GM19023 (cell line): ENCODE measurements around the gene VSTM4.

Experiments
- ATAC-seq: cut with Tn5 transposase; IDR thresholded peaks from one replicate; pipeline ENCODE4 v1.9.1; 2021; ENCODE audit warnings: mild to moderate bottlenecking, moderate library complexity; ENCODE audit not compliant: unreplicated experiment

VSTM4 gene

DNA sequence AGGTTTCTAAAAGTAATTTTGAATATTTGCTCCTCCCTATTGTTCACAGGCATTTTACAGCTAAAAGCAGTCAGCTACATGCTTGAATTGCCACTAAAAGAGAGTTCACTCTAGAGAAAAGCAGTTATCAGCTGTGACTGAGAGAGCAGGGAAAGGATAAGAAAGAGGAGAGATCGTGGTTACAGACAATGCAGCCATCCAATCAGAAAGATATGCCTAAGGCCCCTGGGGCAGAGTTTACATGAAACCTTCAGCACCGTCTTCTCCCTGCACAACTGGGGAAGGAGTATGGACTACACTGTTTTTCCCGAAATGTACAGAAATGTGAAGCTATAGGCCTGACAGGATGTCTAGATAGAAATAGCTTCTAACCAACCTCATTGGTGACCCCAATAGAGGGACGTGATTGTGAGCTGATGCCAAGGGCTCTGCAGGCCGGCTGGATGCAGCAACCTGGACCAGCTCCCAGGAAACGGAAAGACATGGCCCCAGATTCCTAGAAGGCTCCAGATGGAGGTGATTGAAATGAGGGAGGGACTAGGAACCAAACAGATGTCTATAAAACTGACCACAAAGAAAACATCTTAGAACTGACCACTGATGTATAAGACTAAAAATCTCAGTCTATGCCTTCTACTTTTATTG is 3.2 kb upstream of the VSTM4 start:
- no peak for ATAC-seq

DNA sequence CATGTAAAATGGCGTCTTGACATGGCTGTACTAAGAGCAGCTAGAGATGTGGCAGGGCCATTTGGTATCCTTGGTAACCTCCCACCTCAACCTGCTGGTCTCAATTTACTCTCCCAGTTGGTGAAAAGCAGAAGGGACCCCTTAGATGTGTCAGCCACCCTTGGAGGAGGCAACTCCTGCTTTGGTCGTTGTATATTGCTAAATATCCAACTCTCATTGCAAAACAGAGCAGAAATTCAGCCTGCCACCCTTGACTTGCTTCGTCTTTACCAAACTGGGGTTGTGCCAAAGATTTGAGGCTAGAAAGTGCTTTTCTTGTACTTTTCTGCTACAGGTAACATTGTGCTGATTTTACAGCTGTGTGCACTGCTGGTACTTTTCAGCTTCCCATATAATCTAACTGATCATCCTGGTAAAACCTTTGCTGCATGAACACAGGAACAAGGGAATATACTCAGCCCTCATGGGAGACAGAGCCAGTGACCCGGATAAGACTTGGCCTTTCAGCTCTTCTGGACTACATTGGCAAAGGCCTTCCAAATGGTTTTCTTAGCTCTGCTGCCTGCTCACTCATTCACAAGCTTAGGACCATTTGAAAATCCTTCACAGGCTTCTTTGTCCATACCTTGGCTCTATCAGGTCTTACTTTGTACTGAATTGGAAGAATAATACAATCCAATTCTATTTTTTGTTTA is 2.2 kb upstream of the VSTM4 start:
- no peak for ATAC-seq

DNA sequence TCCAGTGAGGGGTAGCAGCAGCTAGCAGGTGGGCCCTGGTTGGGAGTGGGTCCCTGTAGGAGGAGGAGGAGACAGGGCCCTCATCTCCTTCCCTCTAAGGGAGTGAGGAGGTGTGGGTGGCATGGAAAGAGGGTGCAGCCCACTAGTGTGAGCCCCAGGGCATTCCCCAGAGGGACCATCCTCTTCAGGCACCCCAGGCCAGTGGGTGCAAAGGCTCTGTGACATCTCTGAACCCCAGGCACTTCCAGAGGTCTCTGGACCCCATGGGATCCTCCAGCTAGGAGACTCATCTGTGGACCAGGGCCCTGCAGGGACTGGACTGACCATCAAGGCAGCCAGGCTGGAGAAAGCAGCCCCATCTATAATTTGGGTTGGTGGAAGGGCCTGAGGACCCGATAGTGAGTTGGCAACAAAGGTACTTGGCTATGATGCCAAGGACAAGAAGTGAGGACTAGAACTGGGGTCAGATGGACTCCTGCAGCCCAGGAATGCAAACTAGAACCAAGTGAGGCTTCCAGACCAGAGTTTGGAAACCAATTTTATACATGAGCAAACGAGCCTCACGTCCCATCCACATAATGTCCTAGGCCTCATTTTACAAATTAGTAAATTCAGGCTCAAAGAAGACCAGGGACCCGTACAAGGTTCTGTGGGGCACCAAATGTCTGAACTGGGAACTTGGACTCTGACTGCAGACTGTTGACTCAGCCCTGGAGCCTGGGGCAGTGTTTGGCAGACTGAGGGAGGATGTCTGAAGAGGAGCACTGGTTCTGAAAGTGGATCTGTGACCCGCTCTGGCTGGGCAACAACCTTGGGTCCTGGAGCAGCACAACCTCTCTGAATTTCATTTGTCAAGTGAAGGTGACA is 1.4 kb upstream of the VSTM4 start:
- ATAC-seq = no peak

DNA sequence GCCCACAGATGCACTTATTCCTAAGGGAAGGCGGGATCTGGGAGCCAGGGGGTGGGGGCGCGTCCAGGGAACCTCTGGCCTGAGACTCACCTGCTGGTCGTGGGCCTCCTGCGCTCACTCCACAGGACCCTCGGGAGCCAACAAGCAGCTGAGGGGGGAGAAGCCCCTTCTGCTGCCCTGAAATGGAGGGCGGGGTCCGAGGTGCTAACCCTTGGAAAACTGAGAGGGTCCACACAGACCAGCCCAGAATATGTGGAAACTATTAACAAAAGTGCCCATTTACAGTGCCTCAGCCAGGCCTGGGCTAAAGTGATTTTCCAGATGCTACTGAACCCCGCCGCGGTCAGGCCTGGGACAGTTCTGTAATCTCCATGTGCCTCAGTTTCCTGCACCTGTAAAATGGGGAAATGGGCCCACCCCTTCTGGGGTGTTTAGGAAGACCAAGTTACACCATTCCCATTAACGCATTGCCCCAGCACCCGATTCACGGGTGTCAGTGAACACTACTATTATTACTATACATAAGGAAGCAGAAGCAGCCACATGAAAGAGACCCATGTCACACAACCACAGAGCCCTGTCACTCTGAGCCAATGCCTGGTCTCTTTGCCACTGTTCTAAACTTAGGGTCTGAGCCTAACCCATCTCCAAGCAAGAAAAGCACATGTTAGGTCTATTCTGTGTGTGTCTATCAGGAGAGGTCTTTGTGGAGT is 630 bp upstream of the VSTM4 start:
- ATAC-seq = no peak

DNA sequence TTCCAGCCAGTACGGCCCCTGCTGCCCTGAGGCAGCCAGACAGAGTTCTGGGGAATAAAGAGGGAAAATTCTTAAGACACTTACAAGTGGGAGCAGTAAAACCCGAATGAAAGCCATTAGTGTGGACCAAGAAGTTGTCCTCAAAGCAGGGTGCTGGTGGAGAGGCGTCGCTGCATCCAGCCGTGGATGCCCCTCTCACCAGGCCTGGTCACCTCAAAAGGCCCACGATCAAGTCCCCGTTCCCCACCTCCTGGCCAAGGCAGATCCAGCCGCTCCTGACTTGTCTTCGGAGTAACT is 656 bp downstream of the VSTM4 start:
- ATAC-seq = no peak

DNA sequence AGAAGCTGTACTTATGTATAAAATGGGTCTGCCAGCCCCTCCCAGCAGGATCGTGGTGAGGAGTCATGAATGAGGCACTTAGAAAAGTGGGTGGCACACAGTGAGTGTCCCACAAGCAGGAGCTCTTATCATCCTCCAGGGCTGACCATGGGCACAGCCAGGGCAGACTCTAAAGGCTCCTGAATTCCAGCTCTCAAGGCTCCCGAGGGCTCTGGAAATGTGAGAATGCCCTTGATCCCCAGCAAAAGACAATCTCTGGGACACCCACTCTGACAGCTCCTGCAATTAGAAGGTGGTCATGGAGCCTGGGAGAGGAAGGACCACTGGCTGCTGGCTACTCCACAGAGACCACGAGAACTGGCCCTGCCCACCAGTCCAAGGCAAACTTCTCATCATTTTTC is 1.6 kb downstream of the VSTM4 start:
- ATAC-seq = no peak

DNA sequence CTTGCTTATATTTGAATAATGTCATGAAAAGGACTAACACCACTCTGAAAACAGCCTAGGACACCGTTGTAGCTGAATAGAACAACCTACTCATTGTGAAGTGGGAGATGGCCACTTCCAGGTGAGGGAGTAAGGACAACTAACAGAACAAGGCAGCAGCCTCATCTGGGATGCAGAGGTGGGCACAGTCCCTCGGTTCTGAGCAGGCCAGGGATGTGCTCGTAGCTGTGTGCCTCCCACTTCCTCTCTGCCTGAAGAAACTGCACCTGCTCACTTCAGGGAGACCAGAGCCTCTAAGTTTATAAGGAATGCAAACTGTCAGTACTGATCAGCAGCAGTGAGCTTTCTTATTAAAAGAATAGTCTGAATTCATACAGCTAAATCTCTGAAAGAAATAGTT is 2.5 kb downstream of the VSTM4 start:
- no peak for ATAC-seq

DNA sequence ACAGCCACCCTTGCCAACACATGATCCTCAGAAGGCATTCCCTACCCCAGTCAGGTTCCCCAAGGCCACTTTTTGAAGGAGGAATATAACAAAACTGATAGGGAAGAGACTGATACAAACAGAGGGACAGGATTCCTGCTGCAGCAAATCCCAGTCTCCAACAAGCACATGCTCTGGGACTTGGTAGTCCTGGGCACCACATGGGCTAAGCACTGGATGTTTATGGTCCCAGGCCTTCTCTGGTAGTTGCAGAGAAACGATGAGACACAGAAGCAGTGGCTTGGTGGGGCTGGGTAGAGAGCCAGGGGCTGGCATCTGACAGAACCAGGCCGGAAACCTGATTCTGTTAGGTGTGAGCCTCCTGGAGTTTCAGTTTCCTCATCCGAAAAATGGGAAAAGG is 3.2 kb downstream of the VSTM4 start:
- ATAC-seq = no peak

DNA sequence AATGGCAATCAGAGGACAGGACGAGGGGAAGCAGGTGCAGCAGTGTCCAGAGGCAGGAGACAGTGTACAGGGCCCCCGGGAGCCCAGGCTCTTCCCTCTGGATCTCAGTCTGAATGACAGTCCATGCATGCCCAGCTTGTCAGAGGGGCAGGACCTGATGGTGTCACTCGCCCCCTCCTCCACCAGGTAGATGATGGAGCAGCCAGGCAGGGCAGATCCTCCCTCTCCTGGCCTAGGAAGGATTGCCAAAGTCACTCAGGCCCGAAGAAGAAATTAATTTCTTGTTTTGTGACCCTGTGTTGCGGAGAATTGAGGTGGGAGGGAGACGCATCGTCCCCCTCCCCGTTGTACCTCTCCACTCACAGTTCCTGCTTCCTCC is 4.0 kb downstream of the VSTM4 start:
- ATAC-seq = no peak

DNA sequence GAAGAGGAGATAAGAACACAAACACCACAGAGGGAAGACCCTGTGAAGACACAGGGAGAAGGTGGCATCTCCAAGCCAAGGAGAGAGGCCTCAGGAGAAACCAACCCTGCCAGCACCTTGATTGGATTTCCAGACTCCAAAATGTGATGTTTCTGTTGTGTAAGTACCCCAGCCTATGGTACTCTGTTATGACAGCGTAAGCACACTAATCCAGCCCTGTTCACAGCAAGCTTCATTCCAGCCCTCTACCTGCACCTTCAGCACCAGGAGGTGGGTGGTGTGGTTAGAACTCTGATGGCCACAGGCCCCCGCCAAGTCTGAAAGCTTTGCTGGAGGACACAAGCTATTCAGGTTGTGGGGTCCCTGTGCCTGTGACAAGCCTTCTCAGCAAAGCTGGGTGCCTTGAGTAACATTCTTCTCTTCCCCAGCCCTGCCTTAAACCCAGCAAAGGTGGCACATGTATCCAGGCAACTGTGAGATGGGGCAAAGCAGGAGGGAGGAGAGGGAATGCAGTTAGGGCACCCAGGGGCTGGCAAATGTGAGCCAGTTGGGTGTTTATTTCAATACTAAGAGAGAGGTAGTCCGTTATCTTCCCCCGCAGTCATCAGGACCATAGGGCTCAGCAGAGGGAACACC is 4.5 kb downstream of the VSTM4 start:
- no peak for ATAC-seq

DNA sequence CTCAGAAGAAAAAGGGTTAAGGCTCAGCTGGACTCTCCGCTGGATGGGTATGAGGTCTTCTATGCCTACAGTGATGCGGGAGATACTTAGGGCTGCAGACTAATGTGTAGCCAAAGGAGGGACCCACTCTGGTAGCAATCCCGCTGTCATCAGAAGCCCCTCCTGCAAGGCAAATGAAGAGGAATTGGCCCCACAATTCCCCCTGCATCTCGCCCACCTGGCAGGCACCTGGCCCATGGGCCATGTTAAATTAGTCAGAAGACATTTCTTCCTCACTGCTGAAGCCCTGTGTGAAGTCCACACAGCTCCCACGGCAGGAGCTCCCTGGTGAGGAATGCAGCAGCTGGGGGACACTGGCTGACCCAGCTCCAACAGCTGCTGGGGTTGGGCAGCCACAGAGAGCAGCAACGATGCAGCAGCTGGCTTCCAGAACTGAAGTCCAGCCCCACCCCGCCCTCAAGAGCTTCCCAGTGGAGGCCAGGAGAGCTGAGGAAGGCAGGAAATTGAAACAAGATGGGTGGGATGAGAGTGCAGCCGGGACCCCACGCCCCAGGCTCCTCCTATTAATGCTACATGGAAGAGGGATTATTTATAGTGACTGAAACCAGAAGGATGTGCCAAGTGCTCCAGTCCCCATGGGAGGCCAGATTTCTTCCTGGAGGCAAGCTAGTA is 5.5 kb downstream of the VSTM4 start:
- ATAC-seq = no peak

DNA sequence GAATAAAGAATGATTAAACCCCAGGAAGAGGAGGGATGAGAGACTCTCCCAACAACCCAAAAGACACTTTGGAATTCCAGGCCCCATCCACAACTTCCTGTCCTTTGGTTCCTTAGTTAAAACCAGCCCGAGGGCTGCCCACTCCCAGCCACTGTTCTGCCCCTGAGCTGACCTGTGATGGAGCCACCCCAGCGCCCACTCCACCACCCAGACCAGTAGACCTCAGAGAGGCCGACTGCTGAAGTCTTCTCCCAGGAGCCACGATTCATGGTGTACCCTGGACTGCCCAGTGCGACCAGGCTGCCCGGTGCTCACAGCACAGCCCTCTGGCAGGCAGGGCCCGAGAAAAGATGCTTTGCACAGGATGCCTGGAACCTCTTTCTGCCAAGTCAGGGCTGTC is 6.7 kb downstream of the VSTM4 start:
- no peak for ATAC-seq

DNA sequence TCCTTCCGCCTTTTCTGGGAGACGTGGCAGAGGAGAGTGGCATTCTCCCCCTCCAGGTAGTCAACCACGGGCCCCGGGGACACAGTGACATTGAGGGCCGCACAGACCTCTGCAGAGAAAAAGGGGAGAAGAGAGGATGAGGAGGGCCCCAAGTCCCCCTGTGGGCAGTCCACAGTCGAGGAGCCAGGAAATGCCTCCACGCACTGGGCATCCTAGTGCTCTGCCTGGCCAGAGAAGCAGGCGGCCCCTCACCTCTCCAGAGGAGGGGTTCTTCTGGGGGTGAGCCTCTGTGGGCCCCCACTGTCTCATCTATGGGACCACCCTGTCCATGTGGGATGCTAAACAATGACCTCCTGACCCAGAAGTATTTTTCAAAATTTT is 7.4 kb downstream of the VSTM4 start:
- ATAC-seq = no peak

DNA sequence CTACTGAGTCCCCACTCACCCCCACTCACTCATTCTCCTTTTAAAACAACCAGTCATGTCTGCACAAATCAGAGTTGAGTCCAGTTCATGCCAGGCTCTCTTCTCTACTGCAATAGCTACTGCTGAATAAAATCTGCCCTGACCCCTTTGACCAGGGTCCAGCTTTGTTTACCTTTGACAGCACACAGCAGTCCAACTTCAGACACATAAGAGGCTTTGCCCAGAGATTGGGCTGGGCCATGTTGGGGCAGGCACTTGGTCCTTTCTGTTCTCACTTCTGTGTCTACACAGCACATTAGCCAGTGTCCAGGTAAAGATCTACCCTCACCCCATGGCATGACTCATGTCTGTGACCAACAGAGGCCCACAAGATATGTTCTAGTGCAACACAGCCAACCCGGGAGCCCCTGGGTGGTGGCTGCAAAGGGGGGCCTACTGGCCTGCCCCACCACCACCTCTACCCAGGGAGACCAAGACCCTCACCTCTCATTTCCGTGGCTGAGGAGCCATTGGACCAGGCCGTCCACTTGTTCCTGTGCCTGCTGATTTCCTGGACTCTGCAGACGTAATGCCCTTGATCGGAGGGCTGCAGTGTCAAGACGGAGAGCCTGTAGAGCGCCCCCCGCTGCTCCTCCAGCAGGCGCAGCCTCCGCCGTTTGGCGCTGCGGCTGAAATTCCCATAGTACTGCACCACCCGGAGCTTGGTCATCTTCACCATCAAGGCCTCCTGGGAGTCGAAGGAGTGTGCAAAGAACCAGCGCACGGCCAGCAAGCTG is 8.0 kb downstream of the VSTM4 start:
- no peak for ATAC-seq

DNA sequence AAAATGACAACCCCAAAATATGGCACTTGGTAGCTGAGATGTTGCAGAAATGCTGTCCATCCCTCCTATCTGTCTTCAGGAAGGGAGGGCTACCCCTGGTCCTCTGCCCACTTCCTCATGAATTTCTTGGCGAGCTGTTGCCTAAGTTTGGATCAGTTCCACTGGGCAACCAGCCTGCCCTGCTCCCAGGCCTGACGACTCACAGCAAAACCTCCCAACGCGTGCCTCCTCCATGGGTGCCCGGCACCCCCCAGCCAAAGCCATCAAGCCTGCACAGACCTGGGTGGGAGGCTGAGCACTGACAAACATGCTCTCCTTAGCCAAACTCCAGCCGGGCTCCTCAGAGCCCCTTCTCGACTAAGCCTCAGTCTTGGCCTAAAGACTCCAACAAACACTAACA is 8.9 kb downstream of the VSTM4 start:
- no peak for ATAC-seq

DNA sequence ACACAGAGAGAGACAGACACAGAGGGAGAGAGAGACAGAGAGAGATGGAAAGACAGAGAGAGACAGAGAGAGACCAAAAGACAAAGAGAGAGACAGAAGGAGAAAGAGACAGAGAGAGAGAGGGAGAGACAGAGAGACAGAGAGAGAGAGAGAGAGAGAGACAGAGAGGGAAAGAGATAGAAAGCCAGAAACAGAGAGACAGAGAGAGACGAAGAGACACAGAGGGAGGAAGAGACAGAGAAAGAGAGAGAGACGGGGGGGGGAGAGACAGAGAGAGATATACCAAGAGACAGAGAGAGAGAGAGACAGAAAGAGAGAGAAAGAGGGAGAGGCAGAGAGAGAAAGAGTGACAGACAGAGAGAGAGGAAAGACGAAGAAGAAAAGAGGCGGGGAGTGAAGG is 10.2 kb downstream of the VSTM4 start:
- no peak for ATAC-seq

DNA sequence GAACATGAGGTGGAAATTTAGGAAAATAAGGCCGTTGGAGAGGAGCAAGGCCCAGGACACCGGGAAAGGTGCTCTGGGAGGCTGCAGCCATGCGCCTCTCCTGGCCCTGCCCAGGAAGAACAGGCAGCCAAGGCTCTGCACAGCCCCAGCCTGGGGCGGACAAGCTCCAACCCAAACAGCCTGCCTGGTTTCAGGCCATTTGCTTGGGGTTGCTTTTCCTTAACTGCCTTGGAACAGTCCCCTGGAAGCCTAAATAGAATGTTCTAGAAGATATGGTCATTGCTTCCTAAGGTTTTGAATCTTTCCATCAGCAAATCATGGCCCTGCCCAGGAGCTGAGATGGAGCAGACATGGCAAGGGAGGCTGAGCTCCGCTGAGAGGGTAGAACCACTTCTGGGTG is 11.0 kb downstream of the VSTM4 start:
- ATAC-seq = no peak

DNA sequence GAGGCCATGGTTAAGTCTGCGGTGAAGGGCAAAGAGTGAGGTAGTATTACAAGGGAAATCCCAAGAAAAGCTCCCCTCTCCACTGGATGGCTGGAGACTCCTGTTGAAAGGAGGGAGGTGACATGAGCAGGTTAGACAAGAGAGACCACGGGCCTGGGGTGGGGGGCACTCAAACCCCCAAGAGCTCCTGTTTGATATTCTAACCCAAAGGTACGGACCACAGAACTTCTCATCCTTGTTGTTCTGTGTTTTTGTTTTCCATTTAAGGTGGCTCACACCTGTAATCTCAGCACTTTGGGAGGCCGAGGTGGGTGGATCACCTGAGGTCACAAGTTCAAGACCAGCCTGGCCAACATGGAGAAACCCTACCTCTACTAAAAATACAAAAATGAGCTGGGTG is 11.6 kb downstream of the VSTM4 start:
- ATAC-seq = no peak

DNA sequence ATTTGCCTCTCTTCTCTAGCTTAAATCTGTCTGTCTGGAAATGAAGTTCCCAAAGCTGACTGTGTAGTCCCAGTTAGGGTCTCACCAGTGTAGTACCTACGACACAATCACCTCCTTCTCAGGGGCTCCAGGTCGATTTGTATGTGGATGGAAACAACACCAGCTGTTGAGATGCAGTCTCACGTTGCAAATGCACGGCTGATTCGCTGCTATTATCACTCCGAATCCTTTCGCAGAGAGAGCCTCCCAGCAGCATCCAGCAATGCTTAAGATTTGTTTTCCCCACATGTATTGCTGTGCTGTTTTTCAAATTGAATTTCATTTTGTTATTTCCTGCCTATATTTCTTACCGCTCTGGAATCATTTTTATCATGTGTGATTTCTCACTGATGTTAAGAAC is 16.3 kb downstream of the VSTM4 start:
- ATAC-seq = no peak

DNA sequence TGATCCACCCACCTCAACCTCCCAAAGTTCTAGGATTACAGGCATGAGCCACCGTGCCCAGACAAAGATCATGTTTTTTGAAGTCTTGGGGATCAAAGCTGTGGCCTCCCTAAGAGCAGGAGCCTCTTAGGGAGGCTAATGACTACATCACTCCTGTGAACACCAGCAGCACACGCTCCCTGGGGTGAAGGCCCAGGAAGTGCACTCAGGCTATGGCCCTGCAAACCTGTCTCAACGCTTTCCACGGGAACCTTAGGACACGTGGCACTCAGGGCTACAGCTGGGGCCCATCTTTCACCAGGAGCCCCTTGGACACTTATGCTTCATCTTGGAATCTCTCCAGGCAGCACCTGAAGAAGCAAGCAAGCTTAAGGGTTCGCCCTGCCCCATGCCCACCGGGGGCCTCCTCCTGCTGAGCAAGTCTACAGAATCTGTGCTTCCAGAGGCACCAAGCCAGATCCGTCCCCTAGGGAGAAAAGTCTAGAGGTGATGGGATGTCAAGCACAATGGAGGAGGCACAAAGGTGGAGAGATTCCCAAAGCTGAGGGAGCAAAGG is 18.4 kb downstream of the VSTM4 start:
- ATAC-seq = no peak
